PC-9 (cell line): Measurements from ENCODE around the gene EBF4. TPM values are rescaled to one million over a fixed set of nuclear protein-coding genes. Genes with fewer than 3 reads are reported as not detected.

Experiments
- BruUV-seq: library from RNA; stranded (reverse); fragments of 400-500 nt; replicated peaks from 2 replicates; lab custom pipeline; 2021; lab: Mats Ljungman, UMichigan
- CTCF ChIA-PET: fragments of 300-600 bp; sonication (Branson Sonifier 250); formaldehyde crosslinking; loops from one replicate; lab custom pipeline; 2022; ENCODE audit warnings: antibody characterized with exemption; lab: Charles Lee
- POLR2A ChIA-PET: fragments of 300-600 bp; sonication (Branson Sonifier 250); formaldehyde crosslinking; loops from one replicate; lab custom pipeline; 2022; ENCODE audit warnings: antibody characterized with exemption; ENCODE audit not compliant: unreplicated experiment; lab: Charles Lee
- DNase-seq, 2 experiments: peaks; one replicate each; pipeline versions ENCODE4 v3.0.0 to v3.0.0-alpha.2; 2015 to 2022; ENCODE audit warnings: mixed read lengths in 1 of 2
- H2AFZ ChIP-seq: fragments of 200-600 bp; sonication (generic); 2 replicates; pipeline ENCODE4 v1.8.1; 2017; ENCODE audit warnings: antibody characterized with exemption
- H3F3A ChIP-seq: fragments of 200-600 bp; sonication (generic); 2 replicates; pipeline ENCODE4 v1.8.1; 2017; ENCODE audit warnings: antibody characterized with exemption, mild to moderate bottlenecking, low read depth; ENCODE audit not compliant: insufficient read depth
- H3K27ac ChIP-seq: fragments of 200-600 bp; sonication (generic); 2 replicates; pipeline ENCODE4 v1.6.1; 2016; ENCODE audit warnings: mixed run types
- H3K27me3 ChIP-seq: fragments of 200-600 bp; sonication (generic); 2 replicates; pipeline ENCODE4 v1.6.1; 2016; ENCODE audit warnings: low read depth, mixed run types; ENCODE audit not compliant: insufficient read depth
- H3K36me3 ChIP-seq: fragments of 200-600 bp; sonication (generic); 2 replicates; pipeline ENCODE4 v1.6.1; 2016; ENCODE audit warnings: low read depth, mixed run types
- H3K4me1 ChIP-seq: fragments of 200-600 bp; sonication (generic); replicated peaks from 2 replicates; pipeline ENCODE4 v1.6.1; 2016; ENCODE audit warnings: mixed run types; ENCODE audit not compliant: insufficient read depth
- H3K4me2 ChIP-seq: fragments of 200-600 bp; sonication (generic); 2 replicates; pipeline ENCODE4 v1.6.1; 2017; ENCODE audit warnings: mixed run types
- H3K4me3 ChIP-seq: fragments of 200-600 bp; sonication (generic); 2 replicates; pipeline ENCODE4 v1.6.1; 2016; ENCODE audit warnings: mixed run types
- H3K79me2 ChIP-seq: fragments of 200-600 bp; sonication (generic); 2 replicates; pipeline ENCODE4 v1.6.1; 2017; ENCODE audit warnings: low read depth, mixed run types
- H3K9me2 ChIP-seq: fragments of 200-600 bp; sonication (generic); 2 replicates; pipeline ENCODE4 v1.8.1; 2017; ENCODE audit warnings: mild to moderate bottlenecking; ENCODE audit not compliant: insufficient read depth
- H3K9me3 ChIP-seq: fragments of 200-600 bp; sonication (generic); 2 replicates; pipeline ENCODE4 v1.8.1; 2016; ENCODE audit warnings: low read depth; ENCODE audit not compliant: insufficient read depth
- H4K20me1 ChIP-seq: fragments of 200-600 bp; sonication (generic); 2 replicates; pipeline ENCODE4 v1.8.1; 2017; ENCODE audit not compliant: insufficient read depth
- EZH2 ChIP-seq: fragments of 200-600 bp; sonication (generic); IDR thresholded peaks from 2 replicates; pipeline ENCODE4 v1.8.0; 2017; ENCODE audit warnings: antibody characterized with exemption, low read depth
- intact Hi-C: fragments of 100-400 bp; cut with micrococcal nuclease; formaldehyde crosslinking; loops from one replicate; pipeline ENCODE4 v1.10.0; 2022; ENCODE audit not compliant: unreplicated experiment
- total RNA-seq: library from RNA; stranded (reverse); gene quantifications from 2 replicates; pipeline ENCODE4 v1.2.3, GENCODE V29; 2021
- TF ChIP-seq, protein P1 (sequence below): fragments of 200-600 bp; sonication (generic); conservative IDR thresholded peaks from 2 replicates; pipeline ENCODE4 v1.6.1; 2017; ENCODE audit warnings: mixed run types, antibody characterized with exemption, mild to moderate bottlenecking, moderate library complexity

Gene EBF4
- total RNA-seq, 1 experiment from 2014 or later, result 5.1 TPM

- TF ChIP-seq EZH2, result no peak
- TF ChIP-seq, protein P1, sequence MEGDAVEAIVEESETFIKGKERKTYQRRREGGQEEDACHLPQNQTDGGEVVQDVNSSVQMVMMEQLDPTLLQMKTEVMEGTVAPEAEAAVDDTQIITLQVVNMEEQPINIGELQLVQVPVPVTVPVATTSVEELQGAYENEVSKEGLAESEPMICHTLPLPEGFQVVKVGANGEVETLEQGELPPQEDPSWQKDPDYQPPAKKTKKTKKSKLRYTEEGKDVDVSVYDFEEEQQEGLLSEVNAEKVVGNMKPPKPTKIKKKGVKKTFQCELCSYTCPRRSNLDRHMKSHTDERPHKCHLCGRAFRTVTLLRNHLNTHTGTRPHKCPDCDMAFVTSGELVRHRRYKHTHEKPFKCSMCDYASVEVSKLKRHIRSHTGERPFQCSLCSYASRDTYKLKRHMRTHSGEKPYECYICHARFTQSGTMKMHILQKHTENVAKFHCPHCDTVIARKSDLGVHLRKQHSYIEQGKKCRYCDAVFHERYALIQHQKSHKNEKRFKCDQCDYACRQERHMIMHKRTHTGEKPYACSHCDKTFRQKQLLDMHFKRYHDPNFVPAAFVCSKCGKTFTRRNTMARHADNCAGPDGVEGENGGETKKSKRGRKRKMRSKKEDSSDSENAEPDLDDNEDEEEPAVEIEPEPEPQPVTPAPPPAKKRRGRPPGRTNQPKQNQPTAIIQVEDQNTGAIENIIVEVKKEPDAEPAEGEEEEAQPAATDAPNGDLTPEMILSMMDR, result no peak
- intact Hi-C loops, result no loop called here
- no peak for DNase-seq
- POLR2A ChIA-PET, result no interaction called here
- no peak overlapping the region for H3K4me2 ChIP-seq
- BruUV-seq, result no TSS peak
- no peak overlapping the region for H3K4me3 ChIP-seq
- CTCF ChIA-PET, result interaction anchor here (0.7 kb wide), 1 partner anchor 349 kb away, joined by 5 read pairs; no protein-coding TSS in a partner anchor
- no peak overlapping the region for H2AFZ ChIP-seq
- H3K27ac ChIP-seq, result no peak overlapping the region
- H3K36me3 ChIP-seq, result no peaks in the 10 kb centered on the region
- H3K9me2 ChIP-seq, result no peaks in the 10 kb centered on the region
- no peaks in the 10 kb centered on the region; the same call in 1 of the 2 replicates for H3K9me3 ChIP-seq
- H4K20me1 ChIP-seq, result no peaks in the 10 kb centered on the region
- H3K27me3 ChIP-seq, result peaks cover 88% of the 10 kb centered on the region
- no peaks in the 10 kb centered on the region for H3F3A ChIP-seq
- no peaks in the 10 kb centered on the region for H3K4me1 ChIP-seq
- H3K79me2 ChIP-seq, result no peaks in the 10 kb centered on the region
Measured at GRCh38 chr20:2736441-2736840, 43.9 kb downstream of the EBF4 start.

- Histone ChIP-seq H3F3A (no peaks in the 10 kb centered on the region), H3K36me3 (no peaks in the 10 kb centered on the region), H4K20me1 (no peaks in the 10 kb centered on the region), H3K4me2 (no peak overlapping the region), H3K9me2 (no peaks in the 10 kb centered on the region), H3K79me2 (no peaks in the 10 kb centered on the region), H3K27ac (no peak overlapping the region), H3K4me1 (no peaks in the 10 kb centered on the region), H2AFZ (no peak overlapping the region), H3K9me3 (no peaks in the 10 kb centered on the region), H3K4me3 (no peak overlapping the region), H3K27me3 (peaks cover 85% of the 10 kb centered on the region)
- no TSS peak for BruUV-seq
- no peak for DNase-seq
- TF ChIP-seq, protein P1, result no peak
- no peak for TF ChIP-seq EZH2
- ChIA-PET CTCF (no interaction called here), POLR2A (no interaction called here)
- intact Hi-C loops, result no loop called here
Measured at GRCh38 chr20:2738331-2739041, 45.9 kb downstream of the EBF4 start.

DNA sequence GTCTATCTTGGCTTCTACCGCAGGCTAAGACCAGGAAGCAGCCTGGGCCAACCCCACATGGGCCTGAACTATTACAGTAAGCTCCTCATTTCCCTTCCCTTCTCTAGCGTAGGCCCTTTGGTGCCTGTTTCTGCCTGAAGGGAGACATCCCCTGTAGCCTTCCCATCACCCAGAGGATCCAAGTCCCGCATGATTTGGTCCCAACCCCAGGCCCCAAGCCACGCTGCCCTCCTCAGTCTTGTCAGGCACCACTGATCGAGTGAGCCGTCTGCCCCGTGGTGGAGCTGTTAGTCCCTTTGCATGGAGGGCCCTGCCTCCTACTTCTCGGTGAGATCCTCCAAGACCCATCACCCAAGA lies 46.4 kb downstream of the EBF4 start:
- H3K4me3 ChIP-seq, result no peak overlapping the region
- no TSS peak for BruUV-seq
- ChIA-PET CTCF (no interaction called here), POLR2A (no interaction called here)
- no peaks in the 10 kb centered on the region for H4K20me1 ChIP-seq
- no peaks in the 10 kb centered on the region for H3K79me2 ChIP-seq
- H2AFZ ChIP-seq, result no peak overlapping the region
- intact Hi-C loops, result no loop called here
- H3K9me2 ChIP-seq, result no peaks in the 10 kb centered on the region
- DNase-seq, result no peak
- H3K27me3 ChIP-seq, result peaks cover 82% of the 10 kb centered on the region
- H3K36me3 ChIP-seq, result no peaks in the 10 kb centered on the region
- no peaks in the 10 kb centered on the region for H3K9me3 ChIP-seq
- TF ChIP-seq EZH2, result no peak
- TF ChIP-seq, protein P1, result no peak
- H3F3A ChIP-seq, result no peaks in the 10 kb centered on the region
- H3K4me2 ChIP-seq, result no peak overlapping the region
- H3K27ac ChIP-seq, result no peak overlapping the region
- no peaks in the 10 kb centered on the region for H3K4me1 ChIP-seq
